ES-I3 (cell line): ENCODE data around the gene KIF18B.

ENCODE experiments used
- H3K36me3 ChIP-seq: 2 replicates; pipeline ENCODE4 v1.6.1; 2013; ENCODE audit warnings: mild to moderate bottlenecking, low read length, control low read depth, moderate library complexity; ENCODE audit not compliant: insufficient read depth
- H3K4me1 ChIP-seq: 2 replicates; pipeline ENCODE4 v1.6.1; 2013; ENCODE audit warnings: mild to moderate bottlenecking, control low read depth, low read length; ENCODE audit not compliant: insufficient read depth
- H3K9ac ChIP-seq: 2 replicates; pipeline ENCODE4 v1.6.1; 2013; ENCODE audit warnings: low read depth, mild to moderate bottlenecking, low read length, moderate library complexity
- H3K9me3 ChIP-seq: 2 replicates; pipeline ENCODE4 v1.6.1; 2013; ENCODE audit warnings: mild to moderate bottlenecking, low read length, moderate library complexity; ENCODE audit not compliant: control insufficient read depth, insufficient read depth

The KIF18B gene

DNA sequence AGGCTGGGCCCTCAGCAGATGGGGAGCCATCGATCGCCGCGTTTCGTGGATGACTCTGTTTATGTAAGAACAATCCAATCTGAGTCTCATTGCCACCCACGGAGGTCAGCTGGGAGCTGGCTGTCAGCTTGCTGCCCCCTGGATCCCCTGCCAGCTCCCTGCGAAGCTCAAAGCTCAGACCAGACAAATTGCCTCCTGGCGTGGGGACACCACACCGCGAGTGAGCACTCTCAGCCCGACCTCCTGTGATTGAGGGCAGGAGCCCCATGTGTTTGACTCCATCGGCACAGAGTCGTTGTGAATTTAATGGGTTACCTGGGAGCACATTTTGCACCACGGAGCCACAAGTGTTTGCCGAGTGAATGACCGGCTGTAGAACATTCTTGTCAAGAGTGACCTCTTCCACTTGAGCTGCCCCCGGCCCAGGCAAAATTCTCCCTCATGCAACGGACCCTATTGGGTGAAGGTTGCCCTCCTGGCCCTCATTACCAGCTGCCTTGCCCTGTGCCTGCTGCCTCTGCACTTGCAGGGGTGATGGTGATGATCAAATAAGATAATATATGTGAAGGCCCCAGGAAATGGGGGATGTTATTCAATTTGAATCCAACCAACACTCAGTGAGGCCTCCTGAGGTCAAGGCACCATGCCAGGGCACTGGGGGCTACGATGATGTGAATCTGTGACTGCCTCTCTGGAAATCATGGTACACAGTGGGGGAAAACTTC lies 24.7 kb downstream of the KIF18B start:
- H3K36me3 ChIP-seq: peaks cover 13% of the 10 kb centered on the region; the same call in 1 of the 2 replicates

DNA sequence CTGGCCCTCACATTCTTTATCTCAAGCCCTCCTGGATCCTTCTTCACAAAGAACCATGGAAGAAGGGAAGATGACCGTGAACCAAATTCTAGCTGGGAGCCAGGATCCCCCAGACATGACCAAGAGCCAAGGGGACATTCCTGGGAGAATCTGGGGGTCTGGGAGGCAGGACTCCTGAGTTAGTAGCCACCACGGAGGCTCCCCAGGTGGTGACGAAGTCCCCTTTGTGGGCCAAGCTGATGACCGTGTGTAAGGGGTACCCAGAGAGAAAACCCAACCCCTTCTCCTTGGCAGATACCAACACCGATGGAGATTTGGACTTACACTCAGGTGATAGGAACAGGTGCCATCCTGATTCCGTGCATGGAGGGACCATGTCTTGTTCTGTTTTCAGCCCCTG lies 25.4 kb downstream of the KIF18B start:
- Histone ChIP-seq H3K9ac (no peak overlapping the region), H3K36me3 (0 out of 2 replicates have a peak, but pooled peaks cover 6% of the 10 kb centered on the region), H3K9me3 (no peaks in the 10 kb centered on the region), H3K4me1 (peaks cover 12% of the 10 kb centered on the region)

More for the DNA sequence above, 24.7 kb downstream of the KIF18B start:
- no peak overlapping the region for H3K9ac ChIP-seq
- H3K9me3 ChIP-seq: no peaks in the 10 kb centered on the region
- peaks cover 12% of the 10 kb centered on the region for H3K4me1 ChIP-seq

- no peak overlapping the region for H3K9ac ChIP-seq
- 0 out of 2 replicates have a peak, but pooled peaks cover 5% of the 10 kb centered on the region for H3K36me3 ChIP-seq
- peaks cover 12% of the 10 kb centered on the region for H3K4me1 ChIP-seq
Measured at GRCh38 chr17:44921122-44921882, 26.3 kb downstream of the KIF18B start.

GRCh38 chr17:44920565-44920940 lies 27.0 kb downstream of the KIF18B start:
- Histone ChIP-seq H3K36me3 (no peaks in the 10 kb centered on the region), H3K9me3 (no peaks in the 10 kb centered on the region), H3K9ac (no peak overlapping the region), H3K4me1 (peaks cover 12% of the 10 kb centered on the region)

More at GRCh38 chr17:44921122-44921882, 26.3 kb downstream of the KIF18B start:
- H3K9me3 ChIP-seq: no peaks in the 10 kb centered on the region

- H3K9ac ChIP-seq: no peak overlapping the region
- peaks cover 12% of the 10 kb centered on the region for H3K4me1 ChIP-seq
- H3K36me3 ChIP-seq: no peaks in the 10 kb centered on the region
- no peaks in the 10 kb centered on the region for H3K9me3 ChIP-seq
Measured at GRCh38 chr17:44919885-44920564, 27.5 kb downstream of the KIF18B start.

GRCh38 chr17:44919411-44919810 lies 28.2 kb downstream of the KIF18B start:
- Histone ChIP-seq H3K36me3 (no peaks in the 10 kb centered on the region), H3K9ac (no peak overlapping the region), H3K9me3 (no peaks in the 10 kb centered on the region), H3K4me1 (peaks cover 12% of the 10 kb centered on the region)

DNA sequence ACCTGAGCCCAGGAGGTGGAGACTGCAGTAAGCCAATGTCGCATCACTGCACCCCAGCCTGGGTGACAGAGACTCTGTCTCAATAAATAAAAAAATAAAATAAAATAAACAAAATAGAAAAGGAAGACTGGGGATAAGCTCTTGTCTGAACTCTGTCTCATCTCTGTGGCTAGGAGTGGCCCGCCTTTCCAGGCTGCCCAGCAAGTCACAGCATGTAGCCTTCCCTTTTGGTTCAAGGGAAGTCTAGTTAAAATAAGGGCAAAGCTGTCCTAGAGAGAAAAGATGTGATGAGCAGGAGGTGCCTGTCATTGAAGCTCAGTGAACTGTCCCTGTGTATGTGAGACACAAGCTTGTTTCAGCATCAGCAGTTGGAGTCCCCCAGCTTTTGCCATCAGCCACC lies 29.6 kb downstream of the KIF18B start:
- H3K9me3 ChIP-seq: no peaks in the 10 kb centered on the region
- peaks cover 17% of the 10 kb centered on the region for H3K4me1 ChIP-seq
- no peak overlapping the region for H3K9ac ChIP-seq
- no peaks in the 10 kb centered on the region for H3K36me3 ChIP-seq

DNA sequence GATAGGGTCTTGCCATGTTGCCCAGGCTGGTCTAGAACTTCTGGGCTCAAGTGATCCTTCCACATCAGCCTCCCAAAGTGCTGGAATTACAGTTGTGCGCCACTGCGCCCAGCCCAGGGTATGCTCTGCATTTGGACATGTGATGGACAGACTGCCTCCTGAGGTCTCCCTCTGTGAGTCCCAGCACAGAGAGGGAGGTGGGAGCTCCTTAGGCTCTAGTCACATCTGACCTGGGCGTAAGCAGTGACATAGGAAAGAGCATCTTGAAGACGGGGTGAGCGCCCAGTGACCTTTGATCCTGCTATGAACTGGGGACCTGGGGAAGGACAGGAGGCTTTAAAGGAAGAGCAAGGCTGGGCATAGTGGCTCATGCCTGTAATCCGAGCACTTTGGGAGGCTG lies 30.1 kb downstream of the KIF18B start:
- H3K9ac ChIP-seq: no peak overlapping the region
- H3K36me3 ChIP-seq: no peaks in the 10 kb centered on the region
- H3K9me3 ChIP-seq: no peaks in the 10 kb centered on the region
- H3K4me1 ChIP-seq: peaks cover 17% of the 10 kb centered on the region

DNA sequence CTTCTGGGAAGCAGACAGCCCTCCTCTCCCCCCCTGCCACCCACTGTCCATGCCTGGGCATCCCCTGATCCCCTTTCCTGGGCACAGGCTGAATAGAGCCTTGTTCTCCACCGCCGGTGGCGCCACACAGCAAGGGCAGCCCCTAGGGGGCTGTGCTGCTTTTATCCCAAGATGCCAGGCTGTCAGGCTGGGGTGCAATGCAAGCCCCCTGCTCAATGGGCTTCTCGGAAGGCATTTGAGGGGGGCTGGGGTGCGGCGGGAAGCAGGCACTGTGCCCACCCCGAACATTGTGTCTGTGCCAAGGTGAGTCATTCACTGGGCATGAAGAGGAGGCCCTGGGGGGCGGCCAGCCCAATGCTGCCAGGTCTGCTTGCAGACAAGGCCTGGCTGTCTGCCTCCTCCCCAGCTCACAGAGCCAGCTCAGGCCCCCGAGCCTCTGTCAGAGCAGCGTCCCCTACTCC lies 30.8 kb downstream of the KIF18B start:
- H3K36me3 ChIP-seq: no peaks in the 10 kb centered on the region
- no peaks in the 10 kb centered on the region for H3K9me3 ChIP-seq
- peaks cover 17% of the 10 kb centered on the region for H3K4me1 ChIP-seq
- H3K9ac ChIP-seq: no peak overlapping the region

GRCh38 chr17:44915862-44916780 lies 31.5 kb downstream of the KIF18B start:
- H3K4me1 ChIP-seq: peaks cover 15% of the 10 kb centered on the region
- no peaks in the 10 kb centered on the region for H3K9me3 ChIP-seq
- H3K36me3 ChIP-seq: no peaks in the 10 kb centered on the region
- H3K9ac ChIP-seq: no peak overlapping the region

- Histone ChIP-seq H3K9ac (no peak within 1 kb of the TSS), H3K4me1 (peaks cover 11% of the 10 kb centered on the region), H3K9me3 (no peaks in the 10 kb centered on the region), H3K36me3 (no peaks in the 10 kb centered on the region)
Measured at GRCh38 chr17:44915321-44915726, 32.2 kb downstream of the KIF18B start, which contains the start of gene GFAP. TSS of gene GFAP (minus strand) at chr17:44915500. CDS start at chr17:44915486, 14 bp downstream.

GRCh38 chr17:44914698-44915271 lies 32.8 kb downstream of the KIF18B start:
- Histone ChIP-seq H3K36me3 (no peaks in the 10 kb centered on the region), H3K9ac (no peak overlapping the region), H3K9me3 (no peaks in the 10 kb centered on the region), H3K4me1 (peaks cover 14% of the 10 kb centered on the region)

- H3K9ac ChIP-seq: no peak overlapping the region
- H3K4me1 ChIP-seq: peaks cover 17% of the 10 kb centered on the region
- no peaks in the 10 kb centered on the region for H3K9me3 ChIP-seq
- no peaks in the 10 kb centered on the region for H3K36me3 ChIP-seq
Measured at GRCh38 chr17:44914148-44914547, 33.4 kb downstream of the KIF18B start.
